Measurements from ENCODE around the gene CSPG4.
"Not testable (repeated sequence)": the region's sequence is repeated elsewhere in the genome, so short reads cannot be mapped to it uniquely, and the experiment has no call there.

Gene CSPG4

GRCh38 chr15:75639191-75639708, 73.4 kb downstream of the CSPG4 start:
- POLR2A ChIA-PET: interaction anchor here (1.5 to 2.5 kb wide), 4 partner anchors 14 to 271 kb away, joined by 9 to 13 read pairs (median 10); partner anchors contain the start of genes MAN2C1, SIN3A and SNUPN
- CTCF ChIA-PET: interaction anchor here (0.7 to 4.1 kb wide), 11 partner anchors 8 to 596 kb away, joined by 3 to 24 read pairs (median 4); partner anchors contain the start of genes SNUPN and SNX33
- no peak for TF ChIP-seq CTCF (IDR thresholded peaks at IDR 0.05; ENCODE audit: control extremely low read depth, extremely low read depth, low read depth, missing control alignments)
- no peak for DNase-seq (ENCODE audit: extremely low spot score)

- ChIA-PET POLR2A (interaction anchor here (0.6 kb wide), 1 partner anchor 303 kb away, joined by 3 read pairs; no protein-coding TSS in a partner anchor), CTCF (interaction anchor here (1.3 to 4.1 kb wide), 6 partner anchors 10 to 269 kb away, joined by 4 to 24 read pairs (median 8); partner anchors contain the start of genes MAN2C1, SNUPN and SNX33)
- no peak for TF ChIP-seq CTCF (IDR thresholded peaks at IDR 0.05; ENCODE audit: control extremely low read depth, extremely low read depth, low read depth, missing control alignments)
- DNase-seq (ENCODE audit: extremely low spot score): no peak
These were observed 75.2 kb downstream of the CSPG4 start for GRCh38 chr15:75637245-75638009.

GRCh38 chr15:75636026-75636425, 76.6 kb downstream of the CSPG4 start:
- ChIA-PET POLR2A (no interaction called here), CTCF (interaction anchor here (1.4 to 1.8 kb wide), 2 partner anchors 9 to 12 kb away, joined by 4 to 11 read pairs; partner anchors contain the start of genes SNUPN and SNX33)
- TF ChIP-seq CTCF (IDR thresholded peaks at IDR 0.05; ENCODE audit: control extremely low read depth, extremely low read depth, low read depth, missing control alignments): no peak
- no peak for DNase-seq (ENCODE audit: extremely low spot score)

GRCh38 chr15:75633922-75634321, 78.7 kb downstream of the CSPG4 start:
- DNase-seq (ENCODE audit: extremely low spot score); POLR2A ChIA-PET: not testable (repeated sequence)
- CTCF ChIA-PET: interaction anchor here (0.7 to 1.8 kb wide), 2 partner anchors 14 to 61 kb away, joined by 3 to 4 read pairs; partner anchors contain the start of gene SNX33

- no peak for DNase-seq (ENCODE audit: extremely low spot score)
- ChIA-PET POLR2A (no interaction called here), CTCF (no interaction called here)
- TF ChIP-seq CTCF (IDR thresholded peaks at IDR 0.05; ENCODE audit: control extremely low read depth, extremely low read depth, low read depth, missing control alignments): no peak
These were observed 80.7 kb downstream of the CSPG4 start for GRCh38 chr15:75631935-75632334.

- peak; percentile 99 for DNase-seq (ENCODE audit: extremely low spot score)
- CTCF ChIA-PET: interaction anchor here (1.1 to 3.8 kb wide), 6 partner anchors 9 to 257 kb away, joined by 3 to 24 read pairs (median 6); partner anchors contain the start of genes IMP3 and MAN2C1
- no peak for TF ChIP-seq CTCF (IDR thresholded peaks at IDR 0.05; ENCODE audit: control extremely low read depth, extremely low read depth, low read depth, missing control alignments)
- POLR2A ChIA-PET: interaction anchor here (0.8 to 1.4 kb wide), 4 partner anchors 14 to 174 kb away, joined by 3 to 13 read pairs (median 6); partner anchors contain the start of genes IMP3, SIN3A and SNX33
These were observed 86.9 kb downstream of the CSPG4 start, which contains the start of gene SNUPN for GRCh38 chr15:75625542-75626347. SNUPN (minus strand) TSS chr15:75625725; CDS start chr15:75621051, 4,674 bp downstream.
